GM21576 (cell line): ENCODE measurements around the gene PRND.
"Not testable (repeated sequence)": the region's sequence is repeated elsewhere in the genome, so short reads cannot be mapped to it uniquely, and the experiment has no call there.

Experiments
- ATAC-seq: cut with Tn5 transposase; IDR thresholded peaks from one replicate; pipeline ENCODE4 v1.9.1; 2021; ENCODE audit warnings: mild to moderate bottlenecking, moderate library complexity; ENCODE audit not compliant: unreplicated experiment

Gene PRND

GRCh38 chr20:4708036-4708435, 13.7 kb upstream of the PRND start:
- ATAC-seq = no peak

- ATAC-seq = no peak
These were observed 12.9 kb upstream of the PRND start for GRCh38 chr20:4708856-4709255.

DNA sequence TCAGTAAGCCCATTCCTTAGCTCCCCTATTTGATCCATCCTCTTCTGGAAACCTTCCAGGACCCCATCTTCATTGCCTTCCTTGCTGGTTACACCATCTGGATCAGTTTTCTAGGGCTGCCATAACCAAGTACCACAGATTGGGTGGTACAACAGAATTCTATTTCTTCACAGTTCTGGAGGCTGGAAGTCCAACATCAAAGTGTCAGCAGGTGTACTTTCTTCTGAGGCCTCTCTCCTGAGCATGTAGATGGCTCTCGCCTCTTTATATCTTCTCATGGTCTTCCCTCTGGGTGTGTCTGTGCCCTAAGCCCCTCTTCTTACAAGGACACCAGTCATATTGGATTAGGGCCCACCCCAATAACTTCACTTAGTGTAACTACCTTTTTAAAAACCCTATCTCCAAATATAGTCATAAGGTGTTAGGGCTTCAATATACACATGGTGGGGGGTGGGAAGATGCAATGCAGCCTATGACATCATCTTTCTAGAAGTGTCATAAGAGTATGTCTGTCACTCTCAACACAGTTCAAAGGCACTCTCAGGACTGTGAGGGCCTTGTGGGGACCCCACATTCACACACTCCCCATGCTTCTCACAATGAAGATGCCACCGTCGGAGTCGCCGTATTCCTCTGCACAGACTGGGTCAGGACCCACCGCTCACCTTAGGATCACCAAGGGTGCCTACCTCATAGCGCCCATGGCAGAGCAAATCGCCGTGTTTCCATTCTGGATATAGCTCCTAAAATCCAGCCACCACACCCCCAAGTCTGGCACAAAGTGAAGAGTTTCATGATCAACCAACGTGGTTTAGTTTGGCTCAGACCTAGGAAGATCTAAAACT, 12.2 kb upstream of the PRND start:
- no peak for ATAC-seq

GRCh38 chr20:4710106-4710475, 11.6 kb upstream of the PRND start:
- ATAC-seq = no peak

GRCh38 chr20:4711511-4711910, 10.2 kb upstream of the PRND start:
- no peak for ATAC-seq

DNA sequence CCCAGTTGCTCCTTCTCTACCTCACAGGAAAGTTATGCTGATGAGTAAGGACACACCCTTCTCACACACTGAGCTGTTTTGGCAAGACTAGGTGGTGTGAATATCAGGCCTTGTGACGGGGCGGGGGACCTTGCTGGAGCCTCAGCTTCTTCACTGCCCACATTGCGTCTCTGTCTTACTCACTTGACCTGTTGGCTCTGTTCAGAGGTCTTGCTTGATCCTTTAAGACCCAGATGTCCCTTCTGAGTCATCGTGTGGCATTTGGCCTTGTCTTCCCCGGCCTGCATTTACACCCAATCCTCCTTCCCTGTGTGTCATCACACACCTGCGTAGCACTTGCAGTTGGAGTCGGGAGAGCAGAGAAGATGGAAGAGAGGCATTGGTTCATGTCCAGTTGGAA, 8.3 kb upstream of the PRND start:
- ATAC-seq = no peak

DNA sequence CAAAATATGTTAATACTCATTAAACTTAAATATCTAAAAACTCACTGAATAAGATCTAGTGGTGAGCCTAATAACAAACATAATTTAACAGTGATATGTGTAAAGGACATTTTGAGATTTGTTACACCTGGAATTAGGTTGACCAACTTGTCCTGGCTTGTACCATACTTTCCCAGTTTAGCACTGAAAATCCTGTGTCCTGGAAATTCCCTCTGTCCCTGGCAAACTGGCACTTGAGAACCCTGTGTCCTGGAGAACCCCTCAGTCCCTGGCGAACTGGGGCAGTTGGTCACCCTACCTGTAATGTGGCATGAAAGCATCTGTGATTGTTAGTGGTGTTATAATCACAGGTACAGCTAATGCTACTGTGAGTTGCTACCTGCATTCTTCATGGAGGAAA, 6.9 kb upstream of the PRND start:
- ATAC-seq = no peak

DNA sequence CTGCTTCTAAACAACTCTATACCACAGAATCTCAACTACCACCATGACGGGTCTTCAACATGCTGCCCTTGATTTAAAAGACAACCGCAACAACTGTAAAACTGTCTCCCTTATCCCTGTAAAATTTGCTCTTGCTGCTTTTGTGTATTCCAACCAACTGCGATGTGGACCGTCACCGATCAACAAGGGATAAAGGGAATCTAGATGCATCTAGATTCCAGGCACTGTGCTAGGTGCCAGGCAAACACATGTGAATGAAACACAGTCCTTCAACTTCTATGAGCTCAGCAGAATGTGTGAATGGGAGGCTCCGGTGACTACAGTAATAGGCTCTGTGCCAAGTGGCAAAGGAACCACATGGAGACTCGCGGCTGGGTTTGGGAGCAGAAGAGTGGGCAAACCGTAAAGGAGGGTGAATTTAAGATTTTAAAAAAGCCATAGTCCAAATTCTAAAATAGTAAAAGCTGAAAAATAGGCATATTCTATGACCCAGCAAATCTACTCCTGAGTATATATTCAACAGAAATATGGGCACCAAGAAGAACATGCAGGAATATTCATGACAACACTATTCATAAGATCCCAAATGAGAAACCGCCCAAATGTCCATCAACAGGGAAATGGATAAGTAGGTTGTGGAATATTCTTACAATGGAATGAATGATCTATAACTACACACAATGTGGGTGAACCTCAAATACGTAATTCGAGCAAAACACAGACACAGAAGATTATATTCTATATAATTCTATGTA, 3.7 kb upstream of the PRND start:
- ATAC-seq = no peak

GRCh38 chr20:4719190-4719589, 2.5 kb upstream of the PRND start:
- ATAC-seq = no peak

- peak; percentile 91 for ATAC-seq
These were observed 1.4 kb upstream of the PRND start for GRCh38 chr20:4720041-4720976.

- ATAC-seq = no peak
These were observed 746 bp upstream of the PRND start for GRCh38 chr20:4720977-4721349.

- no peak for ATAC-seq
These were observed 862 bp downstream of the PRND start for GRCh38 chr20:4722571-4722970.

- no peak for ATAC-seq
These were observed 1.3 kb downstream of the PRND start for GRCh38 chr20:4722993-4723392.

DNA sequence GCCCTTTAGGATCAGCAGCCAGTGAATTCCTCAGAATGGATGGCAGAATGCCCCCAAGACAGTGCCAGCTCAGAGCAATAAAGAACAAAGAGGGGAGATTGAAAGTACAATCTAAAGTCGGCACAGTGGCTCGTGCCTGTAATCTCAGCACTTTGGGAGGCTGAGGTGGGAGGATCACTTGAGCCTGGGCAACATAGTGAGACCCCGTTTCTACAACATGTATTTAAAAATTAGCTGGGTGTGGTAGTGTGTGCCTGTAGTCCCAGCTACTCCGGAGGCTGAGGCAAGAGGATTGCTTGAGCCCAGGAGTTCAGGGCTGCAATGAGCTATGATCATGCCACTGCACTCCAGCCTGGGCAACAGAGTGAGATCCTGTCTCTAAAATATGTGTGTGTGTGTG, 1.8 kb downstream of the PRND start:
- ATAC-seq = not testable (repeated sequence)

GRCh38 chr20:4724459-4725262, 3.0 kb downstream of the PRND start:
- no peak for ATAC-seq

DNA sequence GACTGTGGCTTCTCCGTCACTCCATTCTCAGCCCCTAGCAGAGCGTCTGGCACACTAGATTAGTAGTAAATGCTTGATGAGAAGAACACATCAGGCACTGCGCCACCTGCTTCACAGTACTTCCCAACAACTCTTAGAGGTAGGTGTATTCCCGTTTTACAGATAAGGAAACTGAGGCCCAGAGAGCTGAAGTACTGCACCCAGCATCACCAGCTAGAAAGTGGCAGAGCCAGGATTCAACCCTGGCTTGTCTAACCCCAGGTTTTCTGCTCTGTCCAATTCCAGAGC, 3.5 kb downstream of the PRND start:
- no peak for ATAC-seq

- ATAC-seq = no peak
These were observed 5.1 kb downstream of the PRND start for GRCh38 chr20:4726710-4727397.

GRCh38 chr20:4728120-4728760, 6.5 kb downstream of the PRND start:
- ATAC-seq = no peak

DNA sequence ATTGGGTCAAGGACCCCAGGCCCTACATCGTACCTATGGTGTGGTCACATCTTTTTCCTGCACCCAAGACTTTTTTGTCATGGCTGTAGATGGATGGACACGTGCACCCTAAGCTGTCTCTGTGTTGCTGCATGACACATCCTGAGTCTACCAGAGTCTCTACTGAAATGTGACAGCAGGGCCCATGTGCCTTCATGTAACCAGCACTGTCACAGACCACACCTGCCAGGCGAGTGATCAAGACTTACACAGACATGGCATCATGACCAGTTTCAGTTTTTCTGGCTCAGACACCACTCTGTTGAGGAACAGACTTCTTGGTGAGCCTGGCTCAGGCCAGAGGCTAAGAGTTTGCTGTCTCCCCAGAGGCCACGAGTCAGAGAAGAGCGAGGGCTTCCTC, 7.6 kb downstream of the PRND start:
- no peak for ATAC-seq

- no peak for ATAC-seq
These were observed 9.1 kb downstream of the PRND start for GRCh38 chr20:4730780-4731179.
